NCI-H146 (cell line): ENCODE measurements around the gene FKBP7.
A peak's percentile ranks its signal among the peaks of the same experiment; 100 is the strongest.
"Not testable (repeated sequence)": the region's sequence is repeated elsewhere in the genome, so short reads cannot be mapped to it uniquely, and the experiment has no call there.

ENCODE experiments used
- DNase-seq: peaks from one replicate; lab custom pipeline; 2025; lab: John Stamatoyannopoulos, UW

Gene FKBP7

GRCh38 chr2:178485356-178485755, 7.0 kb upstream of the FKBP7 start:
- DNase-seq, result no peak

GRCh38 chr2:178484245-178485041, 6.0 kb upstream of the FKBP7 start:
- DNase-seq, result peak; percentile 80

- DNase-seq, result peak; percentile 21
Observed at GRCh38 chr2:178482437-178482836, 4.0 kb upstream of the FKBP7 start.

GRCh38 chr2:178480227-178481181, 2.1 kb upstream of the FKBP7 start, which contains the start of gene PLEKHA3:
PLEKHA3 (plus strand) TSS chr2:178480457; CDS start chr2:178480870, 413 bp downstream.
- DNase-seq, result peak; percentile 94

- no peak for DNase-seq
Observed at GRCh38 chr2:178479758-178480226, 1.4 kb upstream of the FKBP7 start.

- DNase-seq, result no peak
Observed at GRCh38 chr2:178479275-178479616, 846 bp upstream of the FKBP7 start.

- peak; percentile 24 for DNase-seq
Observed at GRCh38 chr2:178478130-178478438, 316 bp downstream of the FKBP7 start.

- DNase-seq, result no peak
Observed at GRCh38 chr2:178477443-178478129, 814 bp downstream of the FKBP7 start.

GRCh38 chr2:178476477-178476876, 1.9 kb downstream of the FKBP7 start:
- DNase-seq, result no peak

- no peak for DNase-seq
Observed at GRCh38 chr2:178474560-178474959, 3.8 kb downstream of the FKBP7 start.

- no peak for DNase-seq
Observed at GRCh38 chr2:178473931-178474330, 4.5 kb downstream of the FKBP7 start.

- no peak for DNase-seq
Observed at GRCh38 chr2:178473373-178473772, 5.0 kb downstream of the FKBP7 start.

- not testable (repeated sequence) for DNase-seq
Observed at GRCh38 chr2:178471313-178471712, 7.1 kb downstream of the FKBP7 start.

GRCh38 chr2:178469219-178469849, 9.1 kb downstream of the FKBP7 start:
- no peak for DNase-seq

- no peak for DNase-seq
Observed at GRCh38 chr2:178457390-178457886, 21.0 kb downstream of the FKBP7 start.

GRCh38 chr2:178455947-178456346, 22.5 kb downstream of the FKBP7 start:
- no peak for DNase-seq

- DNase-seq, result peak; percentile 13
Observed at GRCh38 chr2:178452870-178453269, 25.5 kb downstream of the FKBP7 start.

GRCh38 chr2:178452334-178452733, 26.1 kb downstream of the FKBP7 start:
- no peak for DNase-seq

GRCh38 chr2:178450774-178451525, 27.4 kb downstream of the FKBP7 start, which contains the start of the genes PJVK and PRKRA:
PJVK (plus strand) TSS chr2:178451378; CDS start chr2:178453410, 2,032 bp downstream.
PRKRA (minus strand) TSS chr2:178451175; CDS start chr2:178451030, 145 bp downstream.
- peak; percentile 96 for DNase-seq

GRCh38 chr2:178450524-178450773, 28.0 kb downstream of the FKBP7 start:
- no peak for DNase-seq
